NB4 (cell line): Measurements from ENCODE around the gene NT5M.

Experiments
- CTCF ChIP-seq: IDR thresholded peaks from one replicate; pipeline ENCODE4 v1.5.1; 2012; ENCODE audit warnings: low read depth, low read length
- MAX ChIP-seq: IDR thresholded peaks from 2 replicates; pipeline ENCODE4 v1.6.1; 2011; ENCODE audit warnings: low read depth, low read length
- POLR2A ChIP-seq: IDR thresholded peaks from 2 replicates; pipeline ENCODE4 v1.6.1; 2011; ENCODE audit warnings: mild to moderate bottlenecking; ENCODE audit not compliant: insufficient read length; ENCODE audit errors: extremely low read depth

GRCh38 chr17:17297217-17297616, 6.0 kb upstream of the NT5M start:
- no peak for TF ChIP-seq POLR2A
- TF ChIP-seq CTCF: no peak
- TF ChIP-seq MAX: no peak
